Measurements from ENCODE around the gene PRDM2. TPM values are rescaled to one million over a fixed set of nuclear protein-coding genes. Genes with fewer than 3 reads are reported as not detected.

PRDM2 gene
- total RNA-seq, 2 experiments from 2014 or later = 75.2 to 79.8 TPM

GRCh38 chr1:13751985-13752384 is 52.0 kb downstream of the PRDM2 start:
- Mint-ChIP-seq H3K36me3 (peaks cover 12% of the 10 kb centered on the region), H3K27ac (no peak overlapping the region), H3K4me3 (no peak overlapping the region)

GRCh38 chr1:13752852-13753251 is 52.9 kb downstream of the PRDM2 start:
- Mint-ChIP-seq H3K4me3 (no peak overlapping the region), H3K9me3 (no peaks in the 10 kb centered on the region), H3K4me1 (peaks cover 54% of the 10 kb centered on the region), H3K36me3 (peaks cover 12% of the 10 kb centered on the region), H3K27ac (no peak overlapping the region), H3K27me3 (no peaks in the 10 kb centered on the region)
- no peak for ATAC-seq (ENCODE audit: low read depth)
- POLR2A ChIA-PET = interaction anchor here (1.0 to 1.3 kb wide), 2 partner anchors 21 to 22 kb away, joined by 3 to 4 read pairs; no protein-coding TSS in a partner anchor
- no peak for DNase-seq

More at GRCh38 chr1:13751985-13752384, 52.0 kb downstream of the PRDM2 start:
- POLR2A ChIA-PET = interaction anchor here (0.7 to 1.3 kb wide), 5 partner anchors 11 to 49 kb away, joined by 3 to 6 read pairs (median 4); no protein-coding TSS in a partner anchor
- Mint-ChIP-seq H3K9me3 (no peaks in the 10 kb centered on the region), H3K27me3 (no peaks in the 10 kb centered on the region), H3K4me1 (peaks cover 52% of the 10 kb centered on the region)
- DNase-seq = no peak
- ATAC-seq (ENCODE audit: low read depth) = no peak

- H3K4me1 Mint-ChIP-seq = peaks cover 48% of the 10 kb centered on the region
- POLR2A ChIA-PET = interaction anchor here (1.0 kb wide), 1 partner anchor 23 kb away, joined by 3 read pairs; no protein-coding TSS in a partner anchor
- no peaks in the 10 kb centered on the region for H3K9me3 Mint-ChIP-seq
- no peaks in the 10 kb centered on the region for H3K27me3 Mint-ChIP-seq
- peak overlapping the region; percentile 1 for H3K4me3 Mint-ChIP-seq
- H3K36me3 Mint-ChIP-seq = peaks cover 12% of the 10 kb centered on the region
- H3K27ac Mint-ChIP-seq = peak overlapping the region; percentile 40
- ATAC-seq (ENCODE audit: low read depth) (no peak), DNase-seq (no peak)
Observed at GRCh38 chr1:13753636-13754402, 53.8 kb downstream of the PRDM2 start.

GRCh38 chr1:13754510-13755103 is 54.6 kb downstream of the PRDM2 start:
- no peak overlapping the region for H3K27ac Mint-ChIP-seq
- ATAC-seq (ENCODE audit: low read depth) (no peak), DNase-seq (no peak)
- no peak overlapping the region for H3K4me3 Mint-ChIP-seq
- no peaks in the 10 kb centered on the region for H3K27me3 Mint-ChIP-seq
- peaks cover 52% of the 10 kb centered on the region for H3K4me1 Mint-ChIP-seq
- peaks cover 12% of the 10 kb centered on the region for H3K36me3 Mint-ChIP-seq
- H3K9me3 Mint-ChIP-seq = no peaks in the 10 kb centered on the region
- POLR2A ChIA-PET = no interaction called here

GRCh38 chr1:13756557-13757315 is 56.7 kb downstream of the PRDM2 start:
- Mint-ChIP-seq H3K4me3 (no peak overlapping the region), H3K27me3 (no peaks in the 10 kb centered on the region), H3K9me3 (no peaks in the 10 kb centered on the region), H3K27ac (peak overlapping the region; percentile 40), H3K4me1 (peaks cover 43% of the 10 kb centered on the region), H3K36me3 (peaks cover 10% of the 10 kb centered on the region)
- DNase-seq (no peak), ATAC-seq (ENCODE audit: low read depth) (no peak)
- POLR2A ChIA-PET = interaction anchor here (0.5 to 1.2 kb wide), 5 partner anchors 8 to 1499 kb away, joined by 3 to 5 read pairs (median 5); no protein-coding TSS in a partner anchor

- DNase-seq = no peak
- Mint-ChIP-seq H3K27ac (no peak overlapping the region), H3K27me3 (no peaks in the 10 kb centered on the region), H3K9me3 (no peaks in the 10 kb centered on the region), H3K4me1 (peaks cover 43% of the 10 kb centered on the region), H3K36me3 (peaks cover 12% of the 10 kb centered on the region), H3K4me3 (no peak overlapping the region)
- no peak for ATAC-seq (ENCODE audit: low read depth)
- POLR2A ChIA-PET = interaction anchor here (0.5 to 1.2 kb wide), 5 partner anchors 9 to 59 kb away, joined by 4 to 5 read pairs (median 5); no protein-coding TSS in a partner anchor
Observed at GRCh38 chr1:13757693-13758092, 57.7 kb downstream of the PRDM2 start.

GRCh38 chr1:13759072-13759471 is 59.1 kb downstream of the PRDM2 start:
- Mint-ChIP-seq H3K9me3 (no peaks in the 10 kb centered on the region), H3K27me3 (no peaks in the 10 kb centered on the region), H3K4me1 (peaks cover 43% of the 10 kb centered on the region), H3K27ac (no peak overlapping the region), H3K4me3 (no peak overlapping the region), H3K36me3 (peaks cover 7% of the 10 kb centered on the region)
- POLR2A ChIA-PET = interaction anchor here (1.3 kb wide), 1 partner anchor 10 kb away, joined by 7 read pairs; no protein-coding TSS in a partner anchor
- DNase-seq (no peak), ATAC-seq (ENCODE audit: low read depth) (no peak)

GRCh38 chr1:13760340-13760739 is 60.4 kb downstream of the PRDM2 start:
- H3K4me3 Mint-ChIP-seq = no peak overlapping the region
- H3K36me3 Mint-ChIP-seq = peaks cover 4% of the 10 kb centered on the region
- peaks cover 41% of the 10 kb centered on the region for H3K4me1 Mint-ChIP-seq
- POLR2A ChIA-PET = interaction anchor here (1.4 kb wide), 1 partner anchor 11 kb away, joined by 5 read pairs; no protein-coding TSS in a partner anchor
- no peak overlapping the region for H3K27ac Mint-ChIP-seq
- ATAC-seq (ENCODE audit: low read depth) (no peak), DNase-seq (no peak)
- H3K27me3 Mint-ChIP-seq = no peaks in the 10 kb centered on the region
- H3K9me3 Mint-ChIP-seq = no peaks in the 10 kb centered on the region

- H3K36me3 Mint-ChIP-seq = peaks cover 4% of the 10 kb centered on the region
- peaks cover 41% of the 10 kb centered on the region for H3K4me1 Mint-ChIP-seq
- ATAC-seq (ENCODE audit: low read depth) (no peak), DNase-seq (no peak)
- no peaks in the 10 kb centered on the region for H3K9me3 Mint-ChIP-seq
- H3K4me3 Mint-ChIP-seq = no peak overlapping the region
- no peaks in the 10 kb centered on the region for H3K27me3 Mint-ChIP-seq
- no peak overlapping the region for H3K27ac Mint-ChIP-seq
- POLR2A ChIA-PET = interaction anchor here (1.4 kb wide), 1 partner anchor 11 kb away, joined by 5 read pairs; no protein-coding TSS in a partner anchor
Observed at GRCh38 chr1:13760921-13761320, 60.9 kb downstream of the PRDM2 start.

GRCh38 chr1:13761883-13762282 is 61.9 kb downstream of the PRDM2 start:
- ATAC-seq (ENCODE audit: low read depth) (no peak), DNase-seq (no peak)
- Mint-ChIP-seq H3K4me1 (peaks cover 36% of the 10 kb centered on the region), H3K27me3 (no peaks in the 10 kb centered on the region), H3K9me3 (no peaks in the 10 kb centered on the region), H3K27ac (no peak overlapping the region), H3K36me3 (peaks cover 9% of the 10 kb centered on the region), H3K4me3 (no peak overlapping the region)
- POLR2A ChIA-PET = interaction anchor here (0.6 to 1.2 kb wide), 2 partner anchors 13 to 62 kb away, joined by 3 to 6 read pairs; no protein-coding TSS in a partner anchor

GRCh38 chr1:13762642-13763041 is 62.7 kb downstream of the PRDM2 start:
- Mint-ChIP-seq H3K9me3 (no peaks in the 10 kb centered on the region), H3K4me1 (peaks cover 33% of the 10 kb centered on the region), H3K27me3 (no peaks in the 10 kb centered on the region), H3K27ac (no peak overlapping the region), H3K4me3 (no peak overlapping the region), H3K36me3 (peaks cover 9% of the 10 kb centered on the region)
- no peak for ATAC-seq (ENCODE audit: low read depth)
- POLR2A ChIA-PET = interaction anchor here (1.2 kb wide), 1 partner anchor 13 kb away, joined by 6 read pairs; no protein-coding TSS in a partner anchor
- no peak for DNase-seq

- POLR2A ChIA-PET = no interaction called here
- no peak for ATAC-seq (ENCODE audit: low read depth)
- Mint-ChIP-seq H3K4me1 (peaks cover 33% of the 10 kb centered on the region), H3K36me3 (peaks cover 9% of the 10 kb centered on the region), H3K27me3 (no peaks in the 10 kb centered on the region), H3K4me3 (no peak overlapping the region), H3K9me3 (no peaks in the 10 kb centered on the region), H3K27ac (no peak overlapping the region)
- no peak for DNase-seq
Observed at GRCh38 chr1:13763222-13763621, 63.2 kb downstream of the PRDM2 start.

- Mint-ChIP-seq H3K4me1 (peaks cover 35% of the 10 kb centered on the region), H3K4me3 (no peak overlapping the region), H3K27ac (no peak overlapping the region)
Observed at GRCh38 chr1:13763991-13764390, 64.0 kb downstream of the PRDM2 start.

More at GRCh38 chr1:13763991-13764390, 64.0 kb downstream of the PRDM2 start:
- no peaks in the 10 kb centered on the region for H3K9me3 Mint-ChIP-seq
- no peaks in the 10 kb centered on the region for H3K27me3 Mint-ChIP-seq
- DNase-seq (no peak), ATAC-seq (ENCODE audit: low read depth) (no peak)
- POLR2A ChIA-PET = no interaction called here
- peaks cover 10% of the 10 kb centered on the region for H3K36me3 Mint-ChIP-seq

Data from activated naive CD8-positive, alpha-beta T cell treated with anti-CD3 and anti-CD28 coated beads, Interleukin-2, amount 10 ng/mL, durations not matched to agents 7 days and 5 days (primary cell).